Activated CD8-positive, alpha-beta memory T cell treated with anti-CD3 and anti-CD28 coated beads, Interleukin-2, amount 10 ng/mL, durations not matched to agents 7 days and 5 days (primary cell): ENCODE measurements around the gene MEGF6. TPM values are rescaled to one million over a fixed set of nuclear protein-coding genes. Genes with fewer than 3 reads are reported as not detected.

Experiments
- ATAC-seq: fragments of 150-1000 bp; cut with Tn5 transposase; one replicate; pipeline ENCODE4 v1.10.0; 2021; ENCODE audit warnings: moderate library complexity
- CTCF ChIA-PET: fragments of 350-600 bp; sonication (Branson Sonifier 250); formaldehyde crosslinking; loops from one replicate; lab custom pipeline; 2021; ENCODE audit warnings: antibody characterized with exemption; lab: Charles Lee
- DNase-seq: peaks from one replicate; pipeline ENCODE4 v3.0.0-alpha.2; 2020
- H3K27ac Mint-ChIP-seq: one replicate; pipeline ENCODE4 v1.8.0; 2021; ENCODE audit warnings: mild to moderate bottlenecking, mixed read lengths
- H3K27me3 Mint-ChIP-seq: one replicate; pipeline ENCODE4 v1.8.0; 2021; ENCODE audit warnings: mixed read lengths
- H3K36me3 Mint-ChIP-seq: one replicate; pipeline ENCODE4 v1.8.0; 2021; ENCODE audit warnings: mild to moderate bottlenecking, mixed read lengths
- H3K4me1 Mint-ChIP-seq: one replicate; pipeline ENCODE4 v1.8.0; 2021; ENCODE audit warnings: mixed read lengths
- H3K4me3 Mint-ChIP-seq: one replicate; pipeline ENCODE4 v1.8.0; 2021; ENCODE audit warnings: mild to moderate bottlenecking, moderate library complexity, mixed read lengths
- H3K9me3 Mint-ChIP-seq: one replicate; pipeline ENCODE4 v1.8.0; 2022; ENCODE audit warnings: low read depth, mixed read lengths
- total RNA-seq, 2 experiments: library from RNA; stranded (reverse); gene quantifications; one replicate each; pipeline ENCODE4 v1.2.3, GENCODE V29; 2021

Gene MEGF6
- total RNA-seq, 2 experiments from 2014 or later: 2.1 to 11.2 TPM

DNA sequence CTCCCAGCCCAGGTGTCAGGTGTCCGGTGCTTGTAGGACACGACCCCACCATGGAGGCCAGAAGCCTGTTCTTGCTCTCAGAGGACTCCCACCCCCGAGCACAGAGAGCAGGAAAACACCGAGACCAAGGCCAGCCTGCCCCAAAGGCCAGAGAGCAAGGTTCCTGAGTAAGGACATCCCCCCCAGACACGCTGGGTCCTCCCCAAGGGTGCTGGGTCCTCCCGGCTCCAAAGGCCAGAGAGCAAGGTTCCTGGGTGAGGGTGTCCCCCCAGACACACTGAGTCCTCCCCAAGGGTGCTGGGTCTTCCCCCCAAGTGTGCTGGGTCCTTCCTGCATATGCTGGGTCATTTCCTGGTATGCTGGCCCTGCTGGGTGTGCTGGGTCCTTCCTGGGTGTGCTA lies 40.0 kb downstream of the MEGF6 start:
- ATAC-seq (no peak), DNase-seq (no peak)
- H3K9me3 Mint-ChIP-seq: no peaks in the 10 kb centered on the region
- H3K4me3 Mint-ChIP-seq: no peak overlapping the region
- H3K27me3 Mint-ChIP-seq: no peaks in the 10 kb centered on the region
- H3K4me1 Mint-ChIP-seq: no peaks in the 10 kb centered on the region
- no peak overlapping the region for H3K27ac Mint-ChIP-seq
- H3K36me3 Mint-ChIP-seq: no peaks in the 10 kb centered on the region
- CTCF ChIA-PET: no interaction called here

DNA sequence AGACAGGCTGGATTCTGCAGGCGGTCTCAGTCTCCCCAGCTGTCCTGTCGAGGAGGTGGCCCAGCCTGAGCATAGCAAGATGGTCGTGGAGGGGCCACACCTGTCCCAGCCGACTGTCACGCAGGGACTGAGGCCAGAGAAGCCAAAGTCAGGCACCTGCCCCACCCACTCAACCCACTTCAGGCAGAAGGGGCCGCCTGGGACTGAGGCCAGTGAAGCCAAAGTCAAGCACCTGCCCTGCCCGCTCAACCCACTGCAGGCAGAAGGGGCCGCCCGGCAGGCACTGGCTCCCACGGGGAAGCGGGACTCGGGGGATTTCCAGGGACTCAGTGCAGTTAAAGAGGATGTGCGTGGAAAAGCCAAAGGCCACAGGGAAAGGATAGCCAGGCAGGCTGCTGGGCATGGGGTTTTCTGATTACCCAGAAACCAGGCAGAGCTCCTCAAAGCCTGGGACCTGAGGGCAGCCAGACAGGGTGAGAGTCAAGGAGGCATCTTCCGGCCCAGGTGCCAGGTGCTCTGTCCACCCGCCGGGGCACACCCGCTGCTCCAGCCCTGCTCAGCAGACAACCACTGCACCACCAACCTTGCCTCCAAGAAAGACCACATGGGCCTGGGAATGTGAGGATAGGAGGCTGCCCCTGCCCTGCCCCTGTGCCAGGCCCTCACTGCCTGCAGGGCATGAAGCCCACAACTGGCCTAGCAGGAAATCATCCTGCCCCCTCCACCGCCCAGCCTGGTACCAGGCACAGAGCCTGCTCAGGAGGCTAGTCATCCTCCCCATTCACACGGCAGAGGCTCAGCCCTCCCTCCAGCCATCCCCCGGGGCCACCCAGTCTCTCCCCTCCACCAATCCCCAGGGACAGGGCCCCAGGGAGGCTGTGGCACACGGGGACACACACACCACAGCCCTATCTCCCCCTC lies 41.0 kb downstream of the MEGF6 start:
- H3K27ac Mint-ChIP-seq: no peak overlapping the region
- ATAC-seq: no peak
- no peaks in the 10 kb centered on the region for H3K9me3 Mint-ChIP-seq
- no peaks in the 10 kb centered on the region for H3K27me3 Mint-ChIP-seq
- DNase-seq: no peak
- no peak overlapping the region for H3K4me3 Mint-ChIP-seq
- CTCF ChIA-PET: no interaction called here
- no peaks in the 10 kb centered on the region for H3K4me1 Mint-ChIP-seq
- H3K36me3 Mint-ChIP-seq: no peaks in the 10 kb centered on the region

DNA sequence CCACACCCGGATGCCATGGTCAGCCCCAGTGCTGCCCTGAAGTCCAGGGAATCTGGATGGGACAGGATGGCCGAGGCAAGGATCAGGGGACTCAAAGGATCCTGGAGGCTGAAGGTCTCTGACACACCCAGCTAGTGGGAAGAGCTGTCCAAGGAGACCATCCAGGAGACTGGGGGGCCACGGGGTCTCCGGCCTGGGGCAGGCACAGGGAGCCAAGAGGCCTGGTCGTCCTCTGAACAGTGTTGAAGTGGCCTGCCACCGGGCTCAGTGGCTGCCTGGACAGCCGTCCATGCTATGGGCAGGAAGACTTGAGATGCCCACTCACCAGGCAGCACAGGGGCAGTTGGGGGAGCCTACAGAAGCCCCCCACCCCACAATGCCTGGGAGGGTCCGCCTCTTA lies 41.9 kb downstream of the MEGF6 start:
- Mint-ChIP-seq H3K27ac (no peak overlapping the region), H3K4me1 (no peaks in the 10 kb centered on the region), H3K4me3 (no peak overlapping the region), H3K27me3 (no peaks in the 10 kb centered on the region), H3K9me3 (no peaks in the 10 kb centered on the region), H3K36me3 (no peaks in the 10 kb centered on the region)
- CTCF ChIA-PET: no interaction called here
- no peak for DNase-seq
- ATAC-seq: no peak

DNA sequence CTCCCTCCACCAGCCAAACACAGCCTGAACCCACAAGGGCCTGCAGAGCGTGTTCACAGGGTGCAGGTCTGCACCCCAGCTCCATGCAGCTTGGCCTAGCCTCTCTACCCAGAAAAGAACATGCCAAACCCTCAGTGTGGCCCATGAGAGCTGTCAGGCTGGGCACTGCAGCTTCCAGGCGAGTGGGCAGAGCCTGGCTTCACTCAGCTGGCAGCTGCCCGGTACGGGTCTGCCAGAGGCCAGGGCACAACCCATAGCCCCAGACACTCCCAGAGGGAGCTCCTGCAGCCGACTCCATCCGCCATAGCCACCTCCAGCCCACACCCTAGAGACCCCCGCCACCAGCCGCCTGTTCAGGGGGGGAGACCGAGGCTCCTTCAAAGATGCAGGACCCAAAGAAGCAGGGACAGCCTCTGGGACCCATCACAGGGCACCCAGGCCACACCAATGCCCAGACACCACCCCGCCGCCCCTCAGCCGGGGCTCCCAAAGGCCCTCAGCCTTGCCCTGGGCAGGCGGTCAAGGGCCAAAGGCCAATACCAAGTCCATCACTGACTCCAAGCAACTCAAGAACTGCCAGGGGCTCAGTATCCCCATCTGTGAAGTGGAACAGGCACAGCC lies 42.4 kb downstream of the MEGF6 start:
- H3K36me3 Mint-ChIP-seq: no peaks in the 10 kb centered on the region
- H3K4me3 Mint-ChIP-seq: no peak overlapping the region
- no peak for ATAC-seq
- DNase-seq: no peak
- no peaks in the 10 kb centered on the region for H3K4me1 Mint-ChIP-seq
- no peaks in the 10 kb centered on the region for H3K27me3 Mint-ChIP-seq
- no peak overlapping the region for H3K27ac Mint-ChIP-seq
- CTCF ChIA-PET: no interaction called here
- no peaks in the 10 kb centered on the region for H3K9me3 Mint-ChIP-seq

DNA sequence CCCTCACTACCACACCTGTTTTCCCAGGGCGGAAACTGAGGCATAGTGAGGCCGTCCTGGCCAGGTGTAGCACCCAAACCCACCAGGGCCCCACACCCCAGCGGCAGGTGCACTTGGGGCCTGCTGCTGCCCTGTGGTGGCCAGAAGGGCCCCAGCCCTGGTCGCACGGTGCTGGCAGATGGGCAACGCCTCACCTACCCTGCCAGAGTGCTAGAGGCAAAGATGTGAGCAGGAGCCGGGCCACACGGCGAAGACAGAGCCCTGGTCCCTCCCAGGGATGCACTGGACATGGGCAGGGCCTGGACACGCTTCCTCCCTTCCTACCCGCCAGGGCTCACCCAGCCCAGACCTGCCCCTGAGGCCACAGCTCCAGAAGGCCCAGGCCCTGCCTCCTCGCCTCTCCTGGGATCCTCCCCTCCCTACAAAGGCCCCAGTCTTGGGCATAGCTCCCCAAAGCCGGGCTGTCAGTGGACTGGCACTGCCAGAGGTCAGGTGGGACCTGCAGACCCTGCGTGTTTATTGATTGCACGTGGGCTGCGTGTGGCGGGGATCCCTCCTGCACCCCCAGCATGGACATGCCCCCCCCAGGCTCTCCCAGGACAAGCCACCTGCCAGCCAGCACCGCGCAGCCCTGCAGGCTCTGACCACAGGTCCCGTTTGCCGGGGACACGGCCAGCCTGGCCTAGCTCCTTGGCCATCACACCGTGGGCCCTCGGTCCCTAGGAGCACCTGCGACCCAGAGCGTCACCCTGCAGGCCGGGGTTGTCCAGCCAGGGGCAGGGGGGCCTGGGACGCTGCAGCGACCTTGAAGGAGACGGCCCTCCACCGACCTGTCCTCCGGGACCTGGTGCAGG lies 44.1 kb downstream of the MEGF6 start:
- Mint-ChIP-seq H3K9me3 (no peaks in the 10 kb centered on the region), H3K4me1 (no peaks in the 10 kb centered on the region), H3K4me3 (no peak overlapping the region), H3K27me3 (no peaks in the 10 kb centered on the region), H3K36me3 (no peaks in the 10 kb centered on the region), H3K27ac (no peak overlapping the region)
- CTCF ChIA-PET: interaction anchor here (0.6 to 7.1 kb wide), 2 partner anchors 54 to 161 kb away, joined by 3 to 66 read pairs; no protein-coding TSS in a partner anchor
- DNase-seq: no peak
- no peak for ATAC-seq

DNA sequence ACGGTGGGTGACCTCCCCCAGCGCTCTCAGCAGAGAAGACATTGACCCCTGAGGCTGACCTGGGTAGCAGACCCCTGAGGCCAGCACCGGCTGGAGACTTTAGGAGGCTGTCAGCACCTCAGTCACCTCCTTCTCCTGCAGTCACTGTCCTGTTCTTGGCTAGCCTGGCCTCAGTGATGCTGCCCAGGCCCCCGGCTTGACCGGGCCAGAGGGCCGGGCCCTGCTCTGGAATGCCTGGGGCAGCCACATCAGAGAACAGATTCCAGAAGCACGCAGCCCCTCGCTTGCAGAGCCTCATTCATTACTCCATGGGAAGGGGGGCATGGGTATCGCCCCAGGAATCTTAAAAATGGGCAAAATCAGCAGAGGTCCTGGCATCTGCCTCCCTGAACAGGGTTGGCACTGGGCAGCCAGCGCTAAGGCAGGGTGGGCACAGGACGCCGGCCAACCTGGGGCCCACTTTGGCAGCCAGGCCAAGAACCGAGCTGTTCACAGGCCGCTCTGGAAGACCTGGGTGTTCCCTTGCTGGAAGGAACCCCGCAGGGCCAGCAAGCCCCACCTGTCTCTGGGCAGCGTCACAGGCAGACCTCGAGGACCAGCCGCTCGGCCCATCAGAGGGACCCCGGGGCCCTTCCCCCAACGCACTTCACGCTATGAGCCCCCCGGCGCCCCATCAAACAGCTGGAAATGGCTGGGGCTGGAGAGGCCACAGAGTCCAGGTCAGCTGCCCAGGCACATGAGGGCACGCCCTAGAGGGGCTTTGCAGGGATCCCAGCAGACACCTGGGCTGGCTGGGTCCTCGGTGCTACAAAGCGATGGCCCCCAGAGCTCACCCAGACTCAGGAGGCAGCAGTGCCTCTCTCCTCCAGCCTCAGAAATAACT lies 45.1 kb downstream of the MEGF6 start:
- Mint-ChIP-seq H3K27me3 (no peaks in the 10 kb centered on the region), H3K4me3 (no peak overlapping the region), H3K36me3 (no peaks in the 10 kb centered on the region), H3K4me1 (no peaks in the 10 kb centered on the region), H3K9me3 (no peaks in the 10 kb centered on the region), H3K27ac (no peak overlapping the region)
- ATAC-seq (no peak), DNase-seq (no peak)
- CTCF ChIA-PET: interaction anchor here (0.6 to 7.1 kb wide), 3 partner anchors 55 to 162 kb away, joined by 3 to 66 read pairs (median 5); no protein-coding TSS in a partner anchor

DNA sequence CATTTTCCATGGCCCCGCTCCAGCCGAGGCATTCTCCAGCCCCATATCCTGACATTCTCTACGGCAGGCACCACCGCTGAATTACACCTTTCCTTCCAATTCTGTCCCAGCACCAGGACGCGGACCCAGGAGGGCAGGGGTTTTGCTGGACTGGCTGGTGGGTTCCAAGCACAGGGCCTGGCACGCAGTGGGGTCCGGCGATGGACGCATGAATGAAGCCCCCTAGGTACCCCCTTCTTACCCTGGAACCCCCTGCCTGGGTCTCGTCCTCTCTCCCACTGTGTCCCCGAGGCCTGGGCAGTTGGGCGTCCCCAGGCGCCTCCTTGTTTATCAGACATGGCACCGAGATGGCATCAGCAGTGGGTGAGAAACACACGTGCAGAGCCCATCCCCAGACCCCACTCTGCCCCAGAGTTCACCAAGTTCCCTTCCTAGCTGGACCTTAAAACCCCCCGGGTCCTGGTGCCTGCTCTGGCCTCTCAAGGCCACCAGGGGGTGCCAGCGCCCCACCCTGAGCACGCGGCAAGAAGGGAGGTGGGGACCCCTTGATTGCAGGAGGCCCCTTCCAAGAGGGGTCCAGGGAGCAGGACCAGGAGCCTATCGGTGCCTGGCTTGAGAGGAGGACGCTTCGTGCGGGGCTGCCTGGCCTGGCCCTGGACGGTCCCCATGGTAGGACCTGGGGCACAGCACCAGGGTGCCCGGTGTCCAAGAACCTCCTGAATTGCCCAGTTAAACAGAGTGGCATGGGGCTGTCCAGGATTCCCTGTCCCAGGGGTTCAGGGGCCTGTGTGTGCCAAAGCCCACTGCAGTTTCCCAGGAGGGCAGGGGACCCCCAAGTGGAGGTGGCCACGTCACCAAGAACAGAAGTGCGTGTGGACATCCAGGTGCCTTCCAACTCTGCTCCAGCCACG lies 46.1 kb downstream of the MEGF6 start:
- Mint-ChIP-seq H3K36me3 (no peaks in the 10 kb centered on the region), H3K27me3 (no peaks in the 10 kb centered on the region), H3K4me3 (no peak overlapping the region), H3K27ac (no peak overlapping the region), H3K4me1 (no peaks in the 10 kb centered on the region), H3K9me3 (no peaks in the 10 kb centered on the region)
- DNase-seq: no peak
- CTCF ChIA-PET: interaction anchor here (0.6 to 7.1 kb wide), 7 partner anchors 11 to 83 kb away, joined by 3 to 66 read pairs (median 3); partner anchors contain the start of gene TPRG1L
- no peak for ATAC-seq

DNA sequence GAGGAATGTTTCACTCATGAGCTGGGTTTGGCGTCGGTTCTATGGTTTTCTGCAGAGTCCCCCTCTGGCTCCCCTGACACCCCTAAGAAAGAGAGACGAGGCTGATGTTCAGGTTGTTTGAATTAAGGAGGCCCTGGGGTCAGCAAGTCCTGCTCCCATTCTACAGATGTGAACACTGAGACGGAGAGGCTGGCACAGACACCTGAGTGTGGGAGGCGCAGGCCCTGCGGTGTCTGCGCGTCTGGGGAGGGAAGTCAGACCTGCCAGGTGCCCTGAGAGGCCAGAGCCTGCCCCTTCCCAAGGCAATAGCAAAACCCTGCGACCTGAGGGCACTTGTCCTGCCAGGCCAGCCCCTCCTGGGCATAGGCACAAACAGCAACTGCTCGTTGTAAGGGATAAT lies 47.7 kb downstream of the MEGF6 start:
- Mint-ChIP-seq H3K27me3 (no peaks in the 10 kb centered on the region), H3K36me3 (no peaks in the 10 kb centered on the region), H3K4me3 (no peak overlapping the region), H3K9me3 (no peaks in the 10 kb centered on the region), H3K27ac (no peak overlapping the region), H3K4me1 (no peaks in the 10 kb centered on the region)
- ATAC-seq (no peak), DNase-seq (no peak)
- CTCF ChIA-PET: interaction anchor here (0.8 to 7.1 kb wide), 3 partner anchors 53 to 161 kb away, joined by 3 to 66 read pairs (median 8); no protein-coding TSS in a partner anchor

DNA sequence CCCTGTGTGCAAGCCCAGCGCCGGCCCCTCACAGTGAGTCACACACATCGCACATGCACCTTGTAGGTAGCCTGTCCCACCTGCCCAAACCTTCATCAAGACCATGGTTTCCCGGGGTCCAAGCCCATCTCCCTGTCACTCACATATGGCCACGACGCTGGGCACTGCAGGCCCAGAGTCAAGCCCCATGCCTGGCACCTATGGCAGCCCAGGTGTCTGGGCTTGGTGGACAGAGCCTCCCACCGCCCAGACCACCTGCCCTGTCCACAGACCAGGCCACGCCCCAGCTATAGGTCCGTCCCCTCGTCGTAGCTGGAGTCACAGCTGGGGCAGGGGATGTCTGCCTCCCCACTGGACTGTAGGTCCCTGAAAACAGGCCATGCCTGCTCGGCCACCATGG lies 48.2 kb downstream of the MEGF6 start:
- no peak overlapping the region for H3K27ac Mint-ChIP-seq

DNA sequence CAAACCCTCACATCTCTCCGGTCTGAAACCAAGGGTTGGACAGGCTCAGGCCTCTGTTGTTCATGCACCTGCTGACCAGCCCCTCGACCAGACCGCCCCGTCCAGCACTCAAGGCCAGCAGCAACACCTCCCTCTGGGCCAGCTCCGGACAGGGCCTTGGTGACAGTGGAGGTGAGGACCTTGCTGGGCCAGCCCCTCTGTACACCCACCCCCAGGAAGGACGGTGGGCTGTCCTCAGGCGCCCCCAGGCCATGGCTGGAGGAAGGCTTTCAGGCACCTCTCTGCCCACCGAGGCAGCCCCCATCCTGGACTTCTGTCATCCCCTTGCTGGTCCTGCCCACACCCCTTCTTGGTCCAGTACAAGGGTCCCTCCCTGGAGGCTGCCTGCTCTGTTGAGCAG lies 48.6 kb downstream of the MEGF6 start:
- DNase-seq (no peak), ATAC-seq (no peak)
- Mint-ChIP-seq H3K4me1 (no peaks in the 10 kb centered on the region), H3K4me3 (no peak overlapping the region), H3K9me3 (no peaks in the 10 kb centered on the region), H3K27me3 (no peaks in the 10 kb centered on the region), H3K36me3 (no peaks in the 10 kb centered on the region), H3K27ac (no peak overlapping the region)
- CTCF ChIA-PET: interaction anchor here (7.1 kb wide), 1 partner anchor 58 kb away, joined by 66 read pairs; no protein-coding TSS in a partner anchor

More for the DNA sequence above, 48.2 kb downstream of the MEGF6 start:
- no peak overlapping the region for H3K4me3 Mint-ChIP-seq
- H3K9me3 Mint-ChIP-seq: no peaks in the 10 kb centered on the region
- H3K36me3 Mint-ChIP-seq: no peaks in the 10 kb centered on the region
- no peaks in the 10 kb centered on the region for H3K27me3 Mint-ChIP-seq
- ATAC-seq: no peak
- no peak for DNase-seq
- H3K4me1 Mint-ChIP-seq: no peaks in the 10 kb centered on the region
- CTCF ChIA-PET: interaction anchor here (7.1 kb wide), 1 partner anchor 58 kb away, joined by 66 read pairs; no protein-coding TSS in a partner anchor

DNA sequence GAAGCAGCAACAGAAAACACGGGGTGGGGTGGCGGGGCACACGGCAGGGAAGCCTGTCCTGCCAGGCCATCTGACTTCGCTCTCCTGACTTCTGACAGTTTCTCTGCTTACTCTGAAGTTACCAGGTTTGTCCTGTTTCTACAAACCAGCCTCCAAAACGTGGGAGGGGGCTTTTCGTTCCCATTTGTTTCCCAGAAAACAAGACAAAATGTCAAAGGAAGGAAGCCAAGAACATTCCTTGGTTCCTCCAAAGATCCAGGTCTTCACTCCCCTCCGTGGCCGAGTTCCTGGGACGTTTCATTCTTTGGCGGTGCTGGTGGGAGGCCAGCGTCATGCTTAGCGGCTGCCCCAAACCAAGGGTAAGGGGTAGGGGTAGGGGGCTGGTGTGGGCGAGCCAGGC lies 49.6 kb downstream of the MEGF6 start:
- Mint-ChIP-seq H3K9me3 (no peaks in the 10 kb centered on the region), H3K27me3 (no peaks in the 10 kb centered on the region), H3K4me1 (no peaks in the 10 kb centered on the region), H3K4me3 (no peak overlapping the region), H3K27ac (no peak overlapping the region), H3K36me3 (no peaks in the 10 kb centered on the region)
- DNase-seq (no peak), ATAC-seq (no peak)
- CTCF ChIA-PET: interaction anchor here (7.1 kb wide), 1 partner anchor 59 kb away, joined by 66 read pairs; no protein-coding TSS in a partner anchor
